RWPE2 (cell line): ENCODE measurements around the gene DCUN1D3.

Experiments
- ATAC-seq: fragments of 200-7000 bp; cut with Tn5 transposase; 3 replicates; pipeline ENCODE4 v1.9.1; 2021; ENCODE audit warnings: low read depth
- DNase-seq: peaks from one replicate; pipeline ENCODE4 v3.0.0-alpha.2; 2020; ENCODE audit warnings: low spot score
- H3K27ac ChIP-seq: fragments of 450-650 bp; 2 replicates; pipeline ENCODE4 v1.5.1; 2017; ENCODE audit warnings: mild to moderate bottlenecking; ENCODE audit not compliant: poor library complexity, severe bottlenecking
- H3K27me3 ChIP-seq: fragments of 250-450 bp; sonication (Bioruptor Pico); 2 replicates; pipeline ENCODE4 v1.5.1; 2021; ENCODE audit warnings: mild to moderate bottlenecking, moderate library complexity; ENCODE audit not compliant: insufficient read depth, poor library complexity, severe bottlenecking
- H3K36me3 ChIP-seq: fragments of 250-450 bp; sonication (Bioruptor Pico); 2 replicates; pipeline ENCODE4 v1.5.1; 2020; ENCODE audit warnings: low read depth, mild to moderate bottlenecking, moderate library complexity
- H3K4me1 ChIP-seq: fragments of 250-450 bp; sonication (Bioruptor Pico); 2 replicates; pipeline ENCODE4 v1.5.1; 2021; ENCODE audit warnings: mild to moderate bottlenecking, moderate library complexity; ENCODE audit not compliant: insufficient read depth, poor library complexity, severe bottlenecking
- H3K4me3 ChIP-seq: fragments of 250-450 bp; sonication (Bioruptor Pico); 2 replicates; pipeline ENCODE4 v1.5.1; 2021; ENCODE audit warnings: mild to moderate bottlenecking, moderate library complexity; ENCODE audit not compliant: severe bottlenecking
- H3K9me3 ChIP-seq: fragments of 250-450 bp; sonication (Bioruptor Pico); 2 replicates; pipeline ENCODE4 v1.5.1; 2021; ENCODE audit warnings: mild to moderate bottlenecking, moderate library complexity; ENCODE audit not compliant: severe bottlenecking
- CTCF ChIP-seq: fragments of 450-650 bp; IDR thresholded peaks from one replicate; pipeline ENCODE4 v1.5.1; 2017; ENCODE audit warnings: mild to moderate bottlenecking, moderate library complexity; ENCODE audit not compliant: poor library complexity, severe bottlenecking

Gene DCUN1D3

GRCh38 chr16:20846551-20846950 lies 53.6 kb downstream of the DCUN1D3 start:
- no peak for ATAC-seq
- no peak for DNase-seq
- Histone ChIP-seq H3K36me3 (peaks cover 20% of the 10 kb centered on the region), H3K9me3 (no peaks in the 10 kb centered on the region), H3K27ac (no peak overlapping the region), H3K4me1 (peaks cover 13% of the 10 kb centered on the region), H3K27me3 (no peaks in the 10 kb centered on the region), H3K4me3 (no peak overlapping the region)
- no peak for TF ChIP-seq CTCF

- TF ChIP-seq CTCF = no peak
- H3K9me3 ChIP-seq = no peaks in the 10 kb centered on the region
- no peak overlapping the region for H3K27ac ChIP-seq
- H3K27me3 ChIP-seq = no peaks in the 10 kb centered on the region
- DNase-seq (no peak), ATAC-seq (no peak)
- no peak overlapping the region for H3K4me3 ChIP-seq
- H3K36me3 ChIP-seq = peaks cover 24% of the 10 kb centered on the region
- peaks cover 7% of the 10 kb centered on the region for H3K4me1 ChIP-seq
Observed at GRCh38 chr16:20846030-20846429, 54.1 kb downstream of the DCUN1D3 start.

GRCh38 chr16:20844588-20844987 lies 55.6 kb downstream of the DCUN1D3 start:
- ATAC-seq (no peak), DNase-seq (no peak)
- no peak for TF ChIP-seq CTCF
- no peaks in the 10 kb centered on the region for H3K9me3 ChIP-seq
- no peaks in the 10 kb centered on the region for H3K27me3 ChIP-seq
- H3K4me1 ChIP-seq = peaks cover 2% of the 10 kb centered on the region
- H3K4me3 ChIP-seq = no peak overlapping the region
- peaks cover 34% of the 10 kb centered on the region for H3K36me3 ChIP-seq
- H3K27ac ChIP-seq = no peak overlapping the region

- H3K4me1 ChIP-seq = no peaks in the 10 kb centered on the region
- peaks cover 32% of the 10 kb centered on the region for H3K36me3 ChIP-seq
- H3K27ac ChIP-seq = no peak overlapping the region
- no peaks in the 10 kb centered on the region for H3K27me3 ChIP-seq
- ATAC-seq = no peak
- H3K4me3 ChIP-seq = no peak overlapping the region
- no peaks in the 10 kb centered on the region for H3K9me3 ChIP-seq
- DNase-seq = no peak
- TF ChIP-seq CTCF = no peak
Observed at GRCh38 chr16:20844054-20844453, 56.1 kb downstream of the DCUN1D3 start.

- ATAC-seq = no peak
- TF ChIP-seq CTCF = no peak
- DNase-seq = no peak
- H3K4me1 ChIP-seq = no peaks in the 10 kb centered on the region
- H3K27me3 ChIP-seq = no peaks in the 10 kb centered on the region
- H3K4me3 ChIP-seq = no peak overlapping the region
- H3K9me3 ChIP-seq = no peaks in the 10 kb centered on the region
- peaks cover 58% of the 10 kb centered on the region for H3K36me3 ChIP-seq
- no peak overlapping the region for H3K27ac ChIP-seq
Observed at GRCh38 chr16:20839504-20839903, 60.7 kb downstream of the DCUN1D3 start.
